Measurements from ENCODE around the gene PPP1R2B. TPM values are rescaled to one million over a fixed set of nuclear protein-coding genes. Genes with fewer than 3 reads are reported as not detected.

The PPP1R2B gene
- total RNA-seq, 1 experiment from 2014 or later: not detected

- Histone ChIP-seq H3K27ac (no peak overlapping the region), H4K20me1 (ENCODE audit: insufficient read depth) (no peaks in the 10 kb centered on the region), H3K9me3 (ENCODE audit: insufficient read depth, low read depth) (no peaks in the 10 kb centered on the region), H3K4me2 (no peak overlapping the region), H3K36me3 (ENCODE audit: low read depth) (no peaks in the 10 kb centered on the region), H3F3A (ENCODE audit: insufficient read depth, low read depth) (no peaks in the 10 kb centered on the region), H2AFZ (no peak overlapping the region), H3K4me3 (no peak overlapping the region), H3K27me3 (ENCODE audit: insufficient read depth, low read depth) (peaks cover 3% of the 10 kb centered on the region; the same call in 1 of the 2 replicates), H3K9me2 (ENCODE audit: insufficient read depth) (no peaks in the 10 kb centered on the region), H3K4me1 (replicated peaks; ENCODE audit: insufficient read depth) (no peaks in the 10 kb centered on the region), H3K79me2 (ENCODE audit: low read depth) (no peaks in the 10 kb centered on the region)
- POLR2A ChIA-PET (ENCODE audit: unreplicated experiment): no interaction called here
- intact Hi-C loops (cut with micrococcal nuclease; ENCODE audit: unreplicated experiment): no loop called here
- no peak for TF ChIP-seq EZH2 (IDR thresholded peaks at IDR 0.05; ENCODE audit: low read depth)
- TF ChIP-seq CTCF (conservative IDR thresholded peaks at IDR 0.05): no peak; the same call in 1 of the 2 replicates
- DNase-seq: no peak
- CTCF ChIA-PET: no interaction called here
- no TSS peak for BruUV-seq (replicated peaks)
Observed at GRCh38 chr5:156824800-156825199, 25.3 kb upstream of the PPP1R2B start.

GRCh38 chr5:156825688-156826087 lies 24.4 kb upstream of the PPP1R2B start:
- BruUV-seq (replicated peaks): no TSS peak
- ChIA-PET POLR2A (ENCODE audit: unreplicated experiment) (no interaction called here), CTCF (no interaction called here)
- no peaks in the 10 kb centered on the region for H3K4me1 ChIP-seq (replicated peaks; ENCODE audit: insufficient read depth)
- H4K20me1 ChIP-seq (ENCODE audit: insufficient read depth): no peaks in the 10 kb centered on the region
- intact Hi-C loops (cut with micrococcal nuclease; ENCODE audit: unreplicated experiment): no loop called here
- H3K4me3 ChIP-seq: no peak overlapping the region
- peaks cover 3% of the 10 kb centered on the region; the same call in 1 of the 2 replicates for H3K27me3 ChIP-seq (ENCODE audit: insufficient read depth, low read depth)
- no peaks in the 10 kb centered on the region for H3K36me3 ChIP-seq (ENCODE audit: low read depth)
- H2AFZ ChIP-seq: no peak overlapping the region
- TF ChIP-seq EZH2 (IDR thresholded peaks at IDR 0.05; ENCODE audit: low read depth): no peak
- no peak for TF ChIP-seq CTCF (conservative IDR thresholded peaks at IDR 0.05)
- no peaks in the 10 kb centered on the region for H3F3A ChIP-seq (ENCODE audit: insufficient read depth, low read depth)
- no peaks in the 10 kb centered on the region for H3K9me3 ChIP-seq (ENCODE audit: insufficient read depth, low read depth)
- DNase-seq: no peak
- H3K9me2 ChIP-seq (ENCODE audit: insufficient read depth): no peaks in the 10 kb centered on the region
- no peaks in the 10 kb centered on the region for H3K79me2 ChIP-seq (ENCODE audit: low read depth)
- no peak overlapping the region for H3K4me2 ChIP-seq
- no peak overlapping the region for H3K27ac ChIP-seq

GRCh38 chr5:156826150-156826549 lies 23.9 kb upstream of the PPP1R2B start:
- CTCF ChIA-PET: no interaction called here
- Histone ChIP-seq H3K9me2 (ENCODE audit: insufficient read depth) (no peaks in the 10 kb centered on the region), H3K79me2 (ENCODE audit: low read depth) (no peaks in the 10 kb centered on the region), H3K4me1 (replicated peaks; ENCODE audit: insufficient read depth) (no peaks in the 10 kb centered on the region), H4K20me1 (ENCODE audit: insufficient read depth) (no peaks in the 10 kb centered on the region), H3F3A (ENCODE audit: insufficient read depth, low read depth) (no peaks in the 10 kb centered on the region), H3K27me3 (ENCODE audit: insufficient read depth, low read depth) (peaks cover 5% of the 10 kb centered on the region; the same call in 1 of the 2 replicates), H3K4me2 (no peak overlapping the region), H2AFZ (no peak overlapping the region), H3K36me3 (ENCODE audit: low read depth) (no peaks in the 10 kb centered on the region), H3K27ac (no peak overlapping the region), H3K4me3 (no peak overlapping the region), H3K9me3 (ENCODE audit: insufficient read depth, low read depth) (no peaks in the 10 kb centered on the region)
- TF ChIP-seq CTCF (conservative IDR thresholded peaks at IDR 0.05) (no peak), EZH2 (IDR thresholded peaks at IDR 0.05; ENCODE audit: low read depth) (no peak)
- no TSS peak for BruUV-seq (replicated peaks)
- POLR2A ChIA-PET (ENCODE audit: unreplicated experiment): no interaction called here
- intact Hi-C loops (cut with micrococcal nuclease; ENCODE audit: unreplicated experiment): no loop called here
- no peak for DNase-seq
